GM23338 (cell line): Measurements from ENCODE around the gene SF3B1. TPM values are rescaled to one million over a fixed set of nuclear protein-coding genes. Genes with fewer than 3 reads are reported as not detected.

Source experiments
- ATAC-seq: fragments of 200-7000 bp; cut with Tn5 transposase; 3 replicates; pipeline ENCODE4 v1.9.1; 2020
- DNase-seq: peaks from one replicate; pipeline ENCODE4 v3.0.0-alpha.2; 2015; ENCODE audit warnings: low spot score
- H2AFZ ChIP-seq: fragments of 200-600 bp; sonication (generic); 2 replicates; pipeline ENCODE4 v1.8.0; 2016; ENCODE audit warnings: antibody characterized with exemption, mild to moderate bottlenecking, moderate library complexity
- H3F3A ChIP-seq: fragments of 200-600 bp; sonication (generic); replicated peaks from 2 replicates; pipeline ENCODE4 v1.8.0; 2017; ENCODE audit warnings: antibody characterized with exemption, mixed run types, low read depth
- H3K27ac ChIP-seq: fragments of 200-600 bp; sonication (generic); 2 replicates; pipeline ENCODE4 v1.6.1; 2016; ENCODE audit warnings: low read depth
- H3K27me3 ChIP-seq: fragments of 200-600 bp; sonication (generic); 2 replicates; pipeline ENCODE4 v1.8.0; 2016; ENCODE audit warnings: mild to moderate bottlenecking, mixed run types, moderate library complexity; ENCODE audit not compliant: insufficient read depth
- H3K36me3 ChIP-seq: fragments of 200-600 bp; sonication (generic); 2 replicates; pipeline ENCODE4 v1.8.0; 2016; ENCODE audit warnings: mild to moderate bottlenecking; ENCODE audit not compliant: insufficient read depth
- H3K4me1 ChIP-seq: fragments of 200-600 bp; sonication (generic); 2 replicates; pipeline ENCODE4 v1.8.0; 2016; ENCODE audit warnings: mild to moderate bottlenecking, moderate library complexity; ENCODE audit not compliant: insufficient read depth
- H3K4me2 ChIP-seq: fragments of 200-600 bp; sonication (generic); 2 replicates; pipeline ENCODE4 v1.7.1; 2017; ENCODE audit warnings: mixed run types
- H3K4me3 ChIP-seq: fragments of 200-600 bp; sonication (generic); 2 replicates; pipeline ENCODE4 v1.6.1; 2016; ENCODE audit warnings: mixed run types
- H3K79me2 ChIP-seq: fragments of 200-600 bp; sonication (generic); replicated peaks from 2 replicates; pipeline ENCODE4 v1.8.0; 2017; ENCODE audit warnings: mild to moderate bottlenecking; ENCODE audit not compliant: insufficient read depth
- H3K9me2 ChIP-seq: fragments of 200-600 bp; sonication (generic); 2 replicates; pipeline ENCODE4 v1.8.0; 2017; ENCODE audit not compliant: insufficient read depth
- H4K20me1 ChIP-seq: fragments of 200-600 bp; sonication (generic); replicated peaks from 2 replicates; pipeline ENCODE4 v1.8.0; 2017; ENCODE audit warnings: mild to moderate bottlenecking; ENCODE audit not compliant: insufficient read depth
- H3K27ac Mint-ChIP-seq: 2 replicates; pipeline ENCODE4 v1.8.0; 2020; ENCODE audit warnings: inconsistent platforms, mild to moderate bottlenecking, moderate library complexity, mixed read lengths
- H3K27me3 Mint-ChIP-seq: 3 replicates; pipeline ENCODE4 v1.8.0; 2022; ENCODE audit warnings: low read depth, mild to moderate bottlenecking, moderate library complexity, mixed read lengths, inconsistent platforms; ENCODE audit not compliant: insufficient read depth, poor library complexity
- H3K36me3 Mint-ChIP-seq: 3 replicates; pipeline ENCODE4 v1.8.0; 2021; ENCODE audit warnings: low read depth, mild to moderate bottlenecking, inconsistent platforms, moderate library complexity, mixed read lengths
- H3K4me1 Mint-ChIP-seq: 3 replicates; pipeline ENCODE4 v1.8.0; 2020; ENCODE audit warnings: mild to moderate bottlenecking, inconsistent platforms, mixed read lengths
- H3K4me3 Mint-ChIP-seq: 3 replicates; pipeline ENCODE4 v1.8.0; 2021; ENCODE audit warnings: moderate library complexity, mild to moderate bottlenecking, inconsistent platforms, mixed read lengths
- H3K9me3 Mint-ChIP-seq: 3 replicates; pipeline ENCODE4 v1.8.0; 2020; ENCODE audit warnings: moderate library complexity, mild to moderate bottlenecking, inconsistent platforms, mixed read lengths
- CREB1 ChIP-seq: fragments of 250-450 bp; sonication (Bioruptor Pico); IDR thresholded peaks from 2 replicates; pipeline ENCODE4 v1.5.0; 2020; ENCODE audit warnings: low read depth, mild to moderate bottlenecking, moderate library complexity
- EZH2 ChIP-seq: fragments of 200-600 bp; sonication (generic); IDR thresholded peaks from one replicate; pipeline ENCODE4 v1.8.0; 2017; ENCODE audit warnings: antibody characterized with exemption, mild to moderate bottlenecking, low read depth; ENCODE audit not compliant: unreplicated experiment
- EZH2phosphoT487 ChIP-seq: fragments of 200-600 bp; sonication (generic); IDR thresholded peaks from one replicate; pipeline ENCODE4 v1.8.1; 2018; ENCODE audit warnings: antibody characterized with exemption; ENCODE audit not compliant: unreplicated experiment
- NANOG ChIP-seq: IDR thresholded peaks from 2 replicates; pipeline ENCODE4 v1.6.1; 2016; ENCODE audit warnings: antibody characterized with exemption, borderline replicate concordance
- ZNF114 ChIP-seq: fragments of 250-450 bp; sonication (Bioruptor Pico); IDR thresholded peaks from 2 replicates; pipeline ENCODE4 v1.5.0; 2020; ENCODE audit warnings: mild to moderate bottlenecking, moderate library complexity
- ZNF331 ChIP-seq: fragments of 250-450 bp; sonication (Bioruptor Pico); IDR thresholded peaks from 2 replicates; pipeline ENCODE4 v1.5.0; 2020; ENCODE audit warnings: low read depth, mild to moderate bottlenecking, moderate library complexity
- ZNF462 ChIP-seq: fragments of 250-450 bp; sonication (Bioruptor Pico); IDR thresholded peaks from 2 replicates; pipeline ENCODE4 v1.5.0; 2020; ENCODE audit warnings: mild to moderate bottlenecking, moderate library complexity
- polyA plus RNA-seq: library from polyadenylated mRNA; unstranded; fragments of >200 nt; fragmentation: Nextera tagmentation; extraction: Ambion mirVana; gene quantifications from 2 replicates; pipeline ENCODE4 v1.2.1, GENCODE V29; 2016
- total RNA-seq: library from RNA; depleted of rRNA; stranded (reverse); fragments of >200 nt; shearing (Covaris generic); gene quantifications from 2 replicates; pipeline ENCODE4 v1.2.3, GENCODE V29; 2014

The SF3B1 gene
- total and polyA plus RNA-seq, 2 experiments from 2014 or later: 238 to 340 TPM

DNA sequence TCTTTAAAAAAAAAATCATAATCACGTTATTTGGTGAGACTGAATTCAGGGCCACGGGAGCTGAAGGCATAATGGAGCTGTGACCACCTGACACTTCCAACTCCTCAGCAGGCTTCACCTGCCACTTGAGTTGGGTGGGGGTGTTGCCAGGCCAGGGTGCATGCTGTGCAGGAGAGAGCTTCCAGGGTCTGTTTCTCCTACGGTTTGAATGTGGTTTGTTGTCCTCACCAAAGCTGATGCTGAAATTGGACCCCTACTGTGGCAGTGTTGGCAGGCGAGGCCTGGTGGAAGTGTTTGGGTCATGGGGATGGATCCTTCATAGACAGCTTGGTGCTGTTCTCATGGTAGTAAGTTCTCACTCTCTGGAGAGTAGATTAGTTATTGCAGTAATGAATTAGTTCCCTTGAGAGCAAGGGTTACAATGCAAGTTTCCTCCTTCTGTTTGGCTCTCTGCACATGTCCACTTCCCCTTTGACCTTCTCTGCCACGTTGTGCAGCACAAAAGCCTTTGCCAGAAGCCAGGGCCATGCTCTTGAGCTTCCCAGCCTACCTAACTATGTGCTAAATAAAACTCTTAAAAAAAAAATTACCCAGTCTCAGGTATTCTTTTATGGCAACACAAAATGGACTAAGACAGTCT is 86.0 kb downstream of the SF3B1 start (continued):
- no peak for TF ChIP-seq ZNF462 (CRISPR knock-in tag)

GRCh38 chr2:197345846-197346370 is 88.9 kb downstream of the SF3B1 start:
- H3K27ac ChIP-seq: no peak overlapping the region
- H3K4me3 Mint-ChIP-seq: no peak overlapping the region
- H3K4me1 Mint-ChIP-seq: no peaks in the 10 kb centered on the region
- no peaks in the 10 kb centered on the region for H3K36me3 Mint-ChIP-seq
- H3K79me2 ChIP-seq: no peaks in the 10 kb centered on the region
- no peak overlapping the region for H3K4me3 ChIP-seq
- no peak for ATAC-seq
- no peak overlapping the region for H3K27ac Mint-ChIP-seq
- no peak for DNase-seq
- H2AFZ ChIP-seq: no peak overlapping the region
- no peaks in the 10 kb centered on the region for H3F3A ChIP-seq
- H3K27me3 ChIP-seq: no peaks in the 10 kb centered on the region
- no peaks in the 10 kb centered on the region; the same call in 1 of the 2 replicates for H3K9me2 ChIP-seq
- H3K4me1 ChIP-seq: no peaks in the 10 kb centered on the region
- no peaks in the 10 kb centered on the region for H4K20me1 ChIP-seq
- H3K4me2 ChIP-seq: no peak overlapping the region
- no peak for TF ChIP-seq EZH2phosphoT487
- no peak for TF ChIP-seq EZH2
- TF ChIP-seq CREB1 (CRISPR knock-in tag): no peak
- TF ChIP-seq ZNF114 (CRISPR knock-in tag): no peak
- TF ChIP-seq NANOG: no peak
- TF ChIP-seq ZNF462 (CRISPR knock-in tag): no peak
- TF ChIP-seq ZNF331 (CRISPR knock-in tag): no peak
- H3K27me3 Mint-ChIP-seq: peaks cover 7% of the 10 kb centered on the region
- no peaks in the 10 kb centered on the region for H3K36me3 ChIP-seq
- H3K9me3 Mint-ChIP-seq: no peaks in the 10 kb centered on the region
